Measurements from ENCODE around the gene TRIM25. TPM values are rescaled to one million over a fixed set of nuclear protein-coding genes. Genes with fewer than 3 reads are reported as not detected.

TRIM25 gene
- total RNA-seq, 1 experiment from 2014 or later = 32.5 TPM

DNA sequence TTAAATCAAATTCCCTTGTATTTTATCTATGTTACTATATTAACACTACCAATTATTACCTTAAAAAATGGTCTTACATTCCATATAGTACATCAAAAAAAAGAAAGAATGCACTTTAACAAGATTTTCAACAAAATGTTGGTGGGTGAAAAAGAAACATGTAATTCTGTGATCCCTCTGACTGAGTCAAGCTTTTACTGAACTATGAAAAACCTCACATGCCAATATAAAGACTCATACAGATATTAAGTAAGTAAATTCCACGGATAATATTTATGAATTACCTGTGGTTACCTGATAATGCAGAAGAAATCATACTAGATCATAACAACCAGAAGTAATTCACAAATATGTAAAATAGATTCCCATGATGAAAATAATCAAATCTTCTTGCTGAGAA, 34.6 kb upstream of the TRIM25 start:
- no peak overlapping the region for H2BK5ac ChIP-seq (ENCODE audit: insufficient read length, low read length)
- no peak overlapping the region for H3K18ac ChIP-seq (ENCODE audit: insufficient read length, low read depth, low read length)
- TF ChIP-seq, protein P1, sequence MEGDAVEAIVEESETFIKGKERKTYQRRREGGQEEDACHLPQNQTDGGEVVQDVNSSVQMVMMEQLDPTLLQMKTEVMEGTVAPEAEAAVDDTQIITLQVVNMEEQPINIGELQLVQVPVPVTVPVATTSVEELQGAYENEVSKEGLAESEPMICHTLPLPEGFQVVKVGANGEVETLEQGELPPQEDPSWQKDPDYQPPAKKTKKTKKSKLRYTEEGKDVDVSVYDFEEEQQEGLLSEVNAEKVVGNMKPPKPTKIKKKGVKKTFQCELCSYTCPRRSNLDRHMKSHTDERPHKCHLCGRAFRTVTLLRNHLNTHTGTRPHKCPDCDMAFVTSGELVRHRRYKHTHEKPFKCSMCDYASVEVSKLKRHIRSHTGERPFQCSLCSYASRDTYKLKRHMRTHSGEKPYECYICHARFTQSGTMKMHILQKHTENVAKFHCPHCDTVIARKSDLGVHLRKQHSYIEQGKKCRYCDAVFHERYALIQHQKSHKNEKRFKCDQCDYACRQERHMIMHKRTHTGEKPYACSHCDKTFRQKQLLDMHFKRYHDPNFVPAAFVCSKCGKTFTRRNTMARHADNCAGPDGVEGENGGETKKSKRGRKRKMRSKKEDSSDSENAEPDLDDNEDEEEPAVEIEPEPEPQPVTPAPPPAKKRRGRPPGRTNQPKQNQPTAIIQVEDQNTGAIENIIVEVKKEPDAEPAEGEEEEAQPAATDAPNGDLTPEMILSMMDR (conservative IDR thresholded peaks at IDR 0.05) = no peak
- no peaks in the 10 kb centered on the region for H3K27me3 Mint-ChIP-seq (ENCODE audit: low read depth)
- H3K27ac ChIP-seq (ENCODE audit: insufficient read length, low read depth, low read length) = no peak overlapping the region
- H3K4ac ChIP-seq (ENCODE audit: low read depth, low read length) = no peak overlapping the region
- H2BK12ac ChIP-seq (ENCODE audit: insufficient read length, low read depth, low read length) = no peak overlapping the region
- no peak overlapping the region for H3K4me3 Mint-ChIP-seq
- H3K79me1 ChIP-seq (ENCODE audit: insufficient read depth, low read depth, low read length, poor library complexity, severe bottlenecking) = no peaks in the 10 kb centered on the region
- no peak overlapping the region for H2BK15ac ChIP-seq (ENCODE audit: low read depth, low read length)
- no peak overlapping the region for H3K9ac ChIP-seq (ENCODE audit: extremely low read depth, insufficient read length, low read length)
- no CpG with 5 or more reads among the region's 1 CpG for WGBS (ENCODE audit: extremely low coverage, insufficient read length, low lambda C conversion rate)
- H3K14ac ChIP-seq (ENCODE audit: insufficient read depth, low read length) = no peak overlapping the region
- no peak overlapping the region for H4K91ac ChIP-seq (ENCODE audit: insufficient read length, low read depth, low read length)
- H3K9me3 ChIP-seq (ENCODE audit: control insufficient read depth, low read depth, low read length) = no peaks in the 10 kb centered on the region
- H4K5ac ChIP-seq (ENCODE audit: insufficient read length, low read depth, low read length) = no peak overlapping the region
- no peak overlapping the region for H4K8ac ChIP-seq (replicated peaks; ENCODE audit: insufficient read length, low read depth, low read length)
- H3K79me2 ChIP-seq (ENCODE audit: insufficient read depth, low read length) = no peaks in the 10 kb centered on the region
- no peaks in the 10 kb centered on the region for H3K4me1 Mint-ChIP-seq
- no peaks in the 10 kb centered on the region for H3K23me2 ChIP-seq (ENCODE audit: insufficient read length, low read depth, low read length, poor library complexity, severe bottlenecking)
- no peaks in the 10 kb centered on the region for H3K27me3 ChIP-seq (ENCODE audit: insufficient read depth, low read length)
- H3K4me1 ChIP-seq (ENCODE audit: insufficient read depth, low read length) = no peaks in the 10 kb centered on the region
- no peaks in the 10 kb centered on the region for H3K9me3 Mint-ChIP-seq
- H2BK20ac ChIP-seq (ENCODE audit: low read depth, low read length, poor library complexity, severe bottlenecking) = no peak overlapping the region
- no peak overlapping the region for H3T11ph ChIP-seq (ENCODE audit: low read length)
- H3K23ac ChIP-seq (ENCODE audit: insufficient read length, low read depth, low read length) = no peak overlapping the region
- DNase-seq = no peak
- H3K27ac Mint-ChIP-seq = no peak overlapping the region
- no peak overlapping the region for H2BK120ac ChIP-seq (ENCODE audit: low read depth, low read length, poor library complexity, severe bottlenecking)
- H3K36me3 Mint-ChIP-seq (ENCODE audit: insufficient read depth in 1 of 3, low read depth in 3 of 3) = peaks cover 36 to 68% (median 62%) of the 10 kb centered on the region in 3 experiments; a peak in 6 of 7 replicates
- no peak overlapping the region for H3K56ac ChIP-seq (ENCODE audit: insufficient read length, low read depth, low read length)
- H4K20me1 ChIP-seq (ENCODE audit: control insufficient read depth, insufficient read depth, insufficient read length) = no peaks in the 10 kb centered on the region
- H2AK5ac ChIP-seq (ENCODE audit: insufficient read length, low read length) = no peak overlapping the region
- H2AFZ ChIP-seq (ENCODE audit: low read length) = no peak overlapping the region
- H3K4me2 ChIP-seq (ENCODE audit: insufficient read depth, insufficient read length, low read length) = no peak overlapping the region

Data from H9 (cell line).